Astrocyte (in vitro differentiated cells and primary cell): ENCODE data around the gene ACOX2.

Experiments used
- CTCF ChIP-seq: IDR thresholded peaks from 2 replicates; pipeline ENCODE4 v1.5.1; 2011; ENCODE audit warnings: low read depth, mild to moderate bottlenecking, inconsistent platforms, low read length, moderate library complexity; ENCODE audit not compliant: insufficient read depth
- EZH2 ChIP-seq: IDR thresholded peaks from 2 replicates; pipeline ENCODE4 v1.6.1; 2012; ENCODE audit warnings: mild to moderate bottlenecking, low read length, inconsistent platforms; ENCODE audit not compliant: insufficient read depth

GRCh38 chr3:58577269-58577821 is 40.4 kb upstream of the ACOX2 start, which contains the start of gene FAM107A:
- TF ChIP-seq CTCF (no peak), EZH2 (no peak)
